Loucy (cell line): ENCODE measurements around the gene TMEM203.

Experiments used
- H2AFZ ChIP-seq: fragments of 200-600 bp; sonication (generic); 2 replicates; pipeline ENCODE4 v1.6.0; 2016; ENCODE audit warnings: antibody characterized with exemption, mild to moderate bottlenecking, low read length, moderate library complexity
- H3F3A ChIP-seq: fragments of 200-600 bp; 2 replicates; pipeline ENCODE4 v1.6.0; 2016; ENCODE audit warnings: antibody characterized with exemption, low read depth, mild to moderate bottlenecking
- H3K27me3 ChIP-seq: fragments of 200-600 bp; sonication (generic); 2 replicates; pipeline ENCODE4 v1.6.1; 2014; ENCODE audit warnings: low read length, mild to moderate bottlenecking; ENCODE audit not compliant: insufficient read depth, poor library complexity, severe bottlenecking
- H3K36me3 ChIP-seq: fragments of 200-600 bp; sonication (generic); 2 replicates; pipeline ENCODE4 v1.6.1; 2016; ENCODE audit warnings: low read length; ENCODE audit not compliant: insufficient read depth
- H3K4me1 ChIP-seq: fragments of 200-600 bp; sonication (generic); 2 replicates; pipeline ENCODE4 v1.5.1; 2014; ENCODE audit warnings: low read length, mild to moderate bottlenecking; ENCODE audit not compliant: insufficient read depth, poor library complexity, severe bottlenecking
- H3K4me2 ChIP-seq: fragments of 200-600 bp; sonication (generic); 2 replicates; pipeline ENCODE4 v1.6.0; 2014; ENCODE audit warnings: antibody characterized with exemption, low read length, low read depth, mild to moderate bottlenecking; ENCODE audit not compliant: poor library complexity, severe bottlenecking
- H3K4me3 ChIP-seq: fragments of 200-600 bp; sonication (generic); 2 replicates; pipeline ENCODE4 v1.5.1; 2014; ENCODE audit warnings: low read length, mild to moderate bottlenecking, mixed read lengths; ENCODE audit not compliant: poor library complexity, severe bottlenecking
- H3K79me2 ChIP-seq: fragments of 200-600 bp; sonication (generic); 2 replicates; pipeline ENCODE4 v1.6.1; 2014; ENCODE audit warnings: low read length; ENCODE audit not compliant: insufficient read depth
- H3K9ac ChIP-seq: fragments of 200-600 bp; sonication (generic); 2 replicates; pipeline ENCODE4 v1.6.0; 2014; ENCODE audit warnings: mild to moderate bottlenecking, low read depth, low read length, moderate library complexity; ENCODE audit not compliant: poor library complexity, severe bottlenecking
- H3K9me2 ChIP-seq: fragments of 200-600 bp; sonication (generic); replicated peaks from 2 replicates; pipeline ENCODE4 v1.6.1; 2016; ENCODE audit warnings: low read depth, low read length, mixed read lengths
- H3K9me3 ChIP-seq: fragments of 200-600 bp; sonication (generic); 2 replicates; pipeline ENCODE4 v1.6.1; 2014; ENCODE audit warnings: mild to moderate bottlenecking, antibody characterized with exemption, low read length, low read depth; ENCODE audit not compliant: insufficient read depth
- H4K20me1 ChIP-seq: fragments of 200-600 bp; sonication (generic); 2 replicates; pipeline ENCODE4 v1.6.0; 2014; ENCODE audit warnings: antibody characterized with exemption, low read length, mild to moderate bottlenecking; ENCODE audit not compliant: insufficient read depth, poor library complexity, severe bottlenecking
- EZH2phosphoT487 ChIP-seq: fragments of 200-600 bp; IDR thresholded peaks from 2 replicates; pipeline ENCODE4 v1.6.1; 2018; ENCODE audit warnings: antibody characterized with exemption, mild to moderate bottlenecking, moderate library complexity, borderline replicate concordance
- TF ChIP-seq, protein P1 (sequence below): fragments of 200-600 bp; sonication (generic); conservative IDR thresholded peaks from 2 replicates; pipeline ENCODE4 v1.5.1; 2014; ENCODE audit warnings: mild to moderate bottlenecking, antibody characterized with exemption, low read length

Gene TMEM203

DNA sequence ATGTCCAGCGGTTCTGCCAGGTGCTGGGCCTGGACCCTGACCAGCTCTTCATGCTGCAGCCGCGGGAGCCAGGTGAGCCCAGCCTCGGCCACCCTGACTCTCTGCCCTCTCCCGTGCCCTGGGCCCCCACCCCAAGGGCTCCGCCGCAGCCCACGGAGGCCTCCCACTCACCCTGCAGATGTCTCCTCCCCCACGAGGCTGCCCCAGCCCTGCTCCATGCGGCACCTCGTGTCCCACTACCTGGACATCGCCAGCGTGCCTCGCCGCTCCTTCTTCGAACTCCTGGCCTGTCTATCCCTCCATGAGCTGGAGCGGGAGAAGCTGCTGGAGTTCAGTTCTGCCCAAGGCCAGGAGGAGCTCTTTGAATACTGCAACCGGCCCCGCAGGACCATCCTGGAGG, 9.2 kb upstream of the TMEM203 start:
- no peaks in the 10 kb centered on the region for H4K20me1 ChIP-seq
- no peak overlapping the region for H2AFZ ChIP-seq
- no peaks in the 10 kb centered on the region for H3K9me2 ChIP-seq
- no peaks in the 10 kb centered on the region for H3F3A ChIP-seq
- no peaks in the 10 kb centered on the region for H3K9me3 ChIP-seq
- no peaks in the 10 kb centered on the region for H3K27me3 ChIP-seq
- no peak overlapping the region for H3K4me3 ChIP-seq
- no peak overlapping the region for H3K9ac ChIP-seq
- H3K4me1 ChIP-seq = no peaks in the 10 kb centered on the region
- H3K79me2 ChIP-seq = no peaks in the 10 kb centered on the region
- no peaks in the 10 kb centered on the region for H3K36me3 ChIP-seq
- TF ChIP-seq, protein P1, sequence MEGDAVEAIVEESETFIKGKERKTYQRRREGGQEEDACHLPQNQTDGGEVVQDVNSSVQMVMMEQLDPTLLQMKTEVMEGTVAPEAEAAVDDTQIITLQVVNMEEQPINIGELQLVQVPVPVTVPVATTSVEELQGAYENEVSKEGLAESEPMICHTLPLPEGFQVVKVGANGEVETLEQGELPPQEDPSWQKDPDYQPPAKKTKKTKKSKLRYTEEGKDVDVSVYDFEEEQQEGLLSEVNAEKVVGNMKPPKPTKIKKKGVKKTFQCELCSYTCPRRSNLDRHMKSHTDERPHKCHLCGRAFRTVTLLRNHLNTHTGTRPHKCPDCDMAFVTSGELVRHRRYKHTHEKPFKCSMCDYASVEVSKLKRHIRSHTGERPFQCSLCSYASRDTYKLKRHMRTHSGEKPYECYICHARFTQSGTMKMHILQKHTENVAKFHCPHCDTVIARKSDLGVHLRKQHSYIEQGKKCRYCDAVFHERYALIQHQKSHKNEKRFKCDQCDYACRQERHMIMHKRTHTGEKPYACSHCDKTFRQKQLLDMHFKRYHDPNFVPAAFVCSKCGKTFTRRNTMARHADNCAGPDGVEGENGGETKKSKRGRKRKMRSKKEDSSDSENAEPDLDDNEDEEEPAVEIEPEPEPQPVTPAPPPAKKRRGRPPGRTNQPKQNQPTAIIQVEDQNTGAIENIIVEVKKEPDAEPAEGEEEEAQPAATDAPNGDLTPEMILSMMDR = no peak
- TF ChIP-seq EZH2phosphoT487 = no peak
- no peak overlapping the region for H3K4me2 ChIP-seq

- Histone ChIP-seq H3K27me3 (no peaks in the 10 kb centered on the region), H3K4me3 (no peak overlapping the region), H3K36me3 (no peaks in the 10 kb centered on the region), H3K9me3 (no peaks in the 10 kb centered on the region), H4K20me1 (no peaks in the 10 kb centered on the region), H3K4me2 (no peak overlapping the region), H3K9me2 (no peaks in the 10 kb centered on the region), H3K4me1 (no peaks in the 10 kb centered on the region), H3K79me2 (no peaks in the 10 kb centered on the region), H2AFZ (no peak overlapping the region), H3F3A (no peaks in the 10 kb centered on the region), H3K9ac (no peak overlapping the region)
- TF ChIP-seq, protein P1 = peak; percentile 25; the same call in 1 of the 2 replicates
- no peak for TF ChIP-seq EZH2phosphoT487
These were observed 8.0 kb upstream of the TMEM203 start for GRCh38 chr9:137213160-137214060.

- no peaks in the 10 kb centered on the region for H3K9me2 ChIP-seq
- H3F3A ChIP-seq = no peaks in the 10 kb centered on the region
- peaks cover 5% of the 10 kb centered on the region; the same call in 1 of the 2 replicates for H3K79me2 ChIP-seq
- H3K27me3 ChIP-seq = no peaks in the 10 kb centered on the region
- TF ChIP-seq, protein P1 = no peak; the same call in 1 of the 2 replicates
- no peak overlapping the region for H3K4me2 ChIP-seq
- H3K9me3 ChIP-seq = no peaks in the 10 kb centered on the region
- no peak overlapping the region for H3K4me3 ChIP-seq
- H3K4me1 ChIP-seq = peaks cover 1% of the 10 kb centered on the region
- no peaks in the 10 kb centered on the region for H3K36me3 ChIP-seq
- no peak overlapping the region for H3K9ac ChIP-seq
- H4K20me1 ChIP-seq = no peaks in the 10 kb centered on the region
- no peak overlapping the region for H2AFZ ChIP-seq
These were observed 7.1 kb upstream of the TMEM203 start for GRCh38 chr9:137212520-137212919.
